Activated T-helper 1 cell treated with Interleukin-2 at 50 U/mL for 16 hours (primary cell): ENCODE measurements around the gene CCNK.

Experiments
- DNase-seq: peaks from one replicate; pipeline ENCODE4 v3.0.0-alpha.2; 2020; ENCODE audit warnings: low read depth

CCNK gene

DNA sequence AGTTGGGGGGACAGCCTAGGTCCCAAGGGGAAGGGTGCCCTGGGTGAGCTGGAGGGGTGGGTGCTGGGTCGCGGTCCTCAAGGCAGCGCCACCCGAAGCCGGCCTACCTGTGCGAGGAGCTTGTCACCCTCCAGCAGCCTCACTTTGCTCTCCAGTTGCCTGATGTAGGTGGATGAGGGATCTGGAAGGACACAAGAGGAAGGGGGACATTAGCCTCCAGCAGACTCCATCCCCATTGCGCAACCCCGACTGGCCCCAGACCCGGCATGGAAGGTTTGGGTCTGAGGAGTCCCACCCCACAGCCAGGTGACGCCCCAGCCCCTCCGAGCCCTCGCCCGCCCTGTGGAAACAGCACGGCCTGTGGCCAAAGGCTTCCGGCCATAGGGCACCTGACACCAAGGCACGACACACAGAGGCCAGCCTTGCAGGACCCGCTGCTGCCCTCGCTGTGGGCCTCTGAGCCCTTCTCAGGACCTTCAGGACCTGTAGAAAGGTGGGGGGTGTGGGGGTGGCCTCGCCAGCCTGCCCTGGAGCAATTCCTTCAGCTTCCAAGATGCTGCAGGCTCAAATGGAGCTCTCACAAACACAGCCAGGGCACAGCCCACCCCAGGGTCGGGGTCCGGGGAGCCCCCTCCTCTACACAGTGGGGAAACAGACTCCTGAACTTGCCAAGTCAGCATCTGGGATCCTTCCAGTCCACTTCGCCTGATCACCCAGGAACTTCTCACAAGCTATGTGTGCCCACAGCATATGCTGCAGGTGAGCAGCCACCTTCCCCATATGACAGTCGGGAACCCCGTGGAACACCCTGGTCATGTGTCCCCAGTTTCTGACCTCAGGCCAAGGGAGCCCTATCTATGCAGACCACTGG, 54.9 kb downstream of the CCNK start:
- DNase-seq: no peak

DNA sequence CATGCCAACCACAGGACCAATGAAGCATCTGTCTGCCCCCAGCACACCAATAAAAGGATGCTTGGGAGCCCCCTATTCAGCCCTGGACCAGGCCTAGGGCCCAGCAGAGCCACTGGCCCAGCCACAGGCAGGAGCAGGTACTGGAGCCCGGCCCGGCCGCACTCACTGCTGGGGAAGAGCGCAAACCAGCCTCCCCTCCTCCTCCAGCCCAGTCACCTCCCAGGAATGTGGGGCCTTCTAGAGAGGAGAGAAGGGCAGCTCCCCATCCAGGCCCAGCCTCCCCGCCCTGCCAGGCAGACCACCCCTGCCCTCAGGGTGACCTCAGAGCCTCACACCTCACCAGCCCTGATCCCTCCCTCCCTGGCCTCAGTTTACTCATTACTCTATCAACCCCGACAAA, 56.2 kb downstream of the CCNK start:
- no peak for DNase-seq

GRCh38 chr14:99538275-99538674, 57.1 kb downstream of the CCNK start:
- DNase-seq: no peak

DNA sequence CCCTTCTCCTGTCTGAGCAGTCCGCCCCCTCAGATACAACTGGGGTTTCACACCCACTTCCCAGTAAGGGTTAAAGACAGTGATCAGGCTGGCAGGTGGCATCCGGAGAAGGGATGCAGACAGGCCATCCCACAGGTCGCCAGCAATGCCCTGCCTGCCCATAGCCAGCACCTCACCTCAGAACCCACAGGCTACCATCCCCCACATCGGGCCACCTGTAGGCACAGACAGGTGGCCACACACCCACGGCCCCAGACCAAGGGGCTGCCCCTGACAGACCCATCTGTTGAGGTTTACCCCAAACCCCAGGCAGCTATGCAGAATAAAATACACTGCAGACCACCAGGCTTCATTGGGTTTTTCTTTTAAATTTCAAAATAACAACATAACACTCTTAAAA, 57.5 kb downstream of the CCNK start:
- no peak for DNase-seq

DNA sequence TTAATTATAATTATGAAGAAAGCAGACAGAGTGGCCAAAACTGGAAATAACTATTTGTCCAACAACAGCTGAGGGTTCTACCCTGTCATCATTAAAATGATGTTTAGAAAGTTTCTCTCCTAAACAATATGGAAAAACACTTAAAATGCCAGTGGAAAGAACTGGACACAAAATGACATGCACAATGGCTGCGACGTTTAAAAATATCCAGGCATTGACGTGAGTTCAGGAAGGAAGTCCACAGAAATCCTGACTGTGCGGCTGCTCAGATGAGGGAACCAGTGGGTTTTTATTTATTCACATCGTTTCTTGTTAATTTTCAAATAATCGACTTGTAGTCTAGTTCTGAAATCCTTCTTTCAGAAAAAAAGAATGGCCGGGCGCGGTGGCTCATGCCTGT, 58.3 kb downstream of the CCNK start:
- no peak for DNase-seq

DNA sequence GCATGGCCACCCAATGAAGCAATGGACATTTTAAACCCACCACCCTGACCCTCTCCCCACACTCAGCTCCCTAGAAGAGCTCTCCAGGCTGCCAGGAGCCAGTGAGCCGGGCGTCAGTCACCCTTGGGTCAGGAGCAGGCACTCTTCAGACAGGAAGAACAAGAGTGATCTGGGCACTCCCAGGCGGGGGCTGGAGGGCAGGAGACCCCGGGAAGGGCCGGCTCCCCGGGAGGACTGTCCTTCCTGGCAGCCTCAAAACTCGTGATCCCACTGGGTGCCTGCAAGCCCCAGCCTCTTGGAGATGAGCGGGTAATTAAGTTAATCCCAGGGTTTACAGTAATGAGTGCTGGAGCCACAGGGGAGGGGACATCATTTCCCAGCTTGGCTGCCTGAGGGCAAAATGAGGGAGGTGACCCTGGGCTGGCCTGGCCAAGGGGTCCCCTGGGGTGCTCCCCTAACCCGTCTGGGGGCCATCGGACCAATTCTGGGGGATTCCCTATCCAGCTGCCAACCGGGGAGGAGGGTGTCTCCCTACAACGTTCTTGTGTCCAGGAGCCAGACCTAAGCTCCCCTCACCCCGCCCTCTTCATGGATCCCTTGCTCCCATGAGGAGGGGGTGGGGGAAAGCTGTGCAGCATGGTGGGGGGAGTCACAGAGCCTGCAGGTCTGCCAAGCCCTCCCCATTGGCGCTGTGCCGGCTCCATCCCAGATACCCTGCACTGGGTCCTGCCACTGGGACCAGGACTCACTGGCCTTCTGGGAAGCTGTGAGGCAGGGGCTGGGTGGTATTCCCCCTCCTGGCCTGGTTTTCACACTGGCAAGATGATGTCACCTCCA, 59.2 kb downstream of the CCNK start:
- no peak for DNase-seq

DNA sequence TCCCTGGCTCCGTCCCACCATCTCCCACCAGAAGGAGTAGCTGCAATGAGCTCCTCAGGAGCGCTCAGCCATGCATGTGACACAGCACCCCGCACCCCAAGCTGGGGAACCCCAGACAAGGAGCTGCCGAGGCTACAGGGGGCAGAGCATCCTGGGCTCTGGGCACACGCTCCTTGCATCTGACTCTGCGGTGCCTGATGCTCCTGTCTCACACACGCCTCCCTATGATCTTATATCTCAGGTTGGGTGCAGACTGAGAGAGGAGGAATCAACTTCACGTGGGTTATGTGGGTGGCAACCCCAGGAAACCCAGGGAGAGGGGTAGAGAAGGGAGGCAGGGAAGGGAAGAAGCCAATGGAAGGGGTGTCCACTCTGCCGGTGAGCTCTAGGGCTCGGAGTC, 60.0 kb downstream of the CCNK start:
- no peak for DNase-seq

DNA sequence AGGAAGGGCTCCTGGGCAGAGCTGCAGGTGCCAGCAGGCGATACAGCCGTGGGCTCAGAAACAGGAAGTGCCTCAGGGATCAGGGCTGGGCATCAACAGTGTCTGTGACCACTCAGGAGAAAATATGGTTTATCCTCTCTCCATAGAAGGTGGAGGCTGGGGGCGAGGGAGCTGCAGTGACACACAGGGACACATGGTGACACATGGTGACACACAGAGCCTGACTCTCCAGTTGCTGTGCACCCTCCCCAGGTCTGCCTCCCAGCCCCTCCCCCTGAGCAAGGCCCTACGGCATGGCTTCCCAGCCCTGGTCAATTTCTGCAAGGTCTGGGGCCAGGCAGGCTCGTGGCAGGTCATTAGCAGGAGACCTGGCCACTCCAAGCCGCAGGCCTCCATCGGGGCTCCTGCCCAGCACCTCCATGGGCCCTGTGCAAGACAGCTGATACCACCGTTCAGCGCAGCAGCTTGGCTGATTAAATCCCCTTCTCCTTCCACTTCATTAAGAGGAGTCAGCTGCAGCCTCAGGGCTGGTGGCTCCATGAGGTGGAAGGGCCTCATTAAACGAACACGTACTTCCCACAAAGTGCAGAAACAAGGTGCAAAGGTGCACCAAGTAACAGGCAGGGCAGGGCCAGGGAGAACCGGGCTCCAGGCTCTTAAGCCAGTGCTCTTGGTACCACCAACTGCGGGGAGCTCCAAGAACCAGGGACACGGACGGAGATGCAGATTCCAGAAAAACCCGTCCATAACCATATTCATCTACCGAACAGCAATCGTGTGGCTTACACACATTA, 60.7 kb downstream of the CCNK start:
- no peak for DNase-seq

DNA sequence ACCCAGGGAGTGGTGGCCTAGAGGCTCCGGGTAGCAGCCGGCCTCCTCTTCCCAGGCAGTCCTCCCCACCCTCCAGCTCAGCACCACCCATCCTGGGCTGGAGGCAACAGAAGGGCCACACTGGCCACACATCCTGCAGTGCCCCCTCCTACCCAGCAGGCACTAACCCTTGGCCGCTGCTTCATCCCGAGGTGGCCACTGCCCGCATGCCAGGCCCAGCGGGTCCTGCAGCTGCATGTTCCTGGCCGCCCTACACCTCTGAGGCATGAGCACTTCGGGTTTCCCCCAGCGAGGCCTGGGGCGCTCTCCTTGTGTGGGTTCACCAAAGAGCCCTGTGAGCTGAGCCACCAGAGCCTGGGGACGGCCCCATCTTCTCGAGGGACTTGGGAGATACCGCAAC, 61.4 kb downstream of the CCNK start:
- no peak for DNase-seq

DNA sequence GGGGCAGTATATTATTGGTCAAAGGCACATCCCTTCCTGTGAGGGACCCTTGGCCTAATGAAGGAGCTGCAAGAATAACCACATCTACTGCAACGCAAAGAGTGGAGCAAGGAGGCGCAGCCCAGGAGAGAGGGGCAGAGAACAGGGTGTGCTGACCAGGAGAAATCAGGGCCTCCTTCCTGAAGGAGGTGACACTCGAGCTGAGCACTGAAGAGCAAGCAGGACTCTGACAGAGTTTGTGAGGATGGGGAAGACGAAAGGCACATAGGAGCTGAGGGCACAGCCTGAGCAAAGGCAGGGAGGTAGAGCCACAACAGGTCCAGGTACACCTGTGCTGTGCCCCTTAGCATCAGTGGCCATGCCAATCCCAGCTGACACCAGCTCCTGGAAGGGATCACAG, 62.2 kb downstream of the CCNK start:
- DNase-seq: no peak

- DNase-seq: no peak
Measured at GRCh38 chr14:99543985-99544384, 62.8 kb downstream of the CCNK start.

DNA sequence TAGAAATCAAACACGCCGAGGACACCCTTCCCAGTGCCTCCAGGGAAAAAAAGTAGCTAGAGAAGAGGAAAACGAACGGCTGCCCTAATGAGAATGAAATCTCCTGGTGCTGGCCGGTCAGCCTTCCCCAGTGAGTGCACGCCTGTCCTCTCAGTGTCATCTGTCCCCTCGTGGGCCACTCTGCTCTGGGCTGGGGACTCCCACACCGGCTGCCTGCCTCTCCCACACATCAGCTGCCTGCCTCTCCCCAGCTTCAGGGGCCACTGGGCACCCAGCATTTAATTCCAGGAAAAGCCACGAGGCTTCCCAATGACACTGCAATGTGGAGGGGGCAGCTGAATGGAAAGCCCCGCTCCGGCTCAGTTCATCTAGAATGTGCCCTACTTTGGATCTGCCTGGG, 63.8 kb downstream of the CCNK start:
- DNase-seq: no peak

- DNase-seq: no peak
Measured at GRCh38 chr14:99545586-99545985, 64.4 kb downstream of the CCNK start.

- no peak for DNase-seq
Measured at GRCh38 chr14:99546234-99546879, 65.1 kb downstream of the CCNK start.

GRCh38 chr14:99548255-99548654, 67.0 kb downstream of the CCNK start:
- no peak for DNase-seq

DNA sequence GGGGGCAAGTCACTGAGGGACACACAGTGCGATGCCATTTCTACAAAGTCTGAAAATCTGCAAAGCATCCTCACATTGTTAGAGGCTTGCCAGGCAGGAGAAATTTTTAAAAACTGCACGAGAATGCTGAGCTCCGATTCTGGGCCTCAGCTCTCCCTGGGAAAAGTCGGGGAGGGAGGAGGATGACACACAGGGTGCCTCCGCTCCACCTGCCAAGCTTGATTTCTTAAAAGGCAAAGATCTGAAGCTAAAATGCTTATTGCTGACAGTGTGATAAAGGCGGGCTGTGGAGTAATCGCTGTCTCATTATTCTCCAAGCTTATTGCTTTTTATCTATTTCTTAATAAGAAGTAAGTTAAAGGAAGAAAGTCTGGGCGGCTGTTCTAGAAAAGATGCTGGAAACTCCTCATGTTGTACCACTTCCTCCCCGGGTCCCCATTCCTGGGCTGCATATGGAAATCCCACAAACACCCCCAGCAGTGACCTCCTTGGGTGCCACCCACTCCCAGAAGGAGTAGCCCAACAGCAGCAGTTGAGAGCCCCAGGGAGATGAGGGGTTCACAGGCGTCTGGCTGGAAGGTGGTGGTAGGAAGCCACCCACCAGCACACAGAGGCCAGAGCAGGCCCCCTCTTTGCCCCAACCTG, 67.8 kb downstream of the CCNK start:
- DNase-seq: no peak

DNA sequence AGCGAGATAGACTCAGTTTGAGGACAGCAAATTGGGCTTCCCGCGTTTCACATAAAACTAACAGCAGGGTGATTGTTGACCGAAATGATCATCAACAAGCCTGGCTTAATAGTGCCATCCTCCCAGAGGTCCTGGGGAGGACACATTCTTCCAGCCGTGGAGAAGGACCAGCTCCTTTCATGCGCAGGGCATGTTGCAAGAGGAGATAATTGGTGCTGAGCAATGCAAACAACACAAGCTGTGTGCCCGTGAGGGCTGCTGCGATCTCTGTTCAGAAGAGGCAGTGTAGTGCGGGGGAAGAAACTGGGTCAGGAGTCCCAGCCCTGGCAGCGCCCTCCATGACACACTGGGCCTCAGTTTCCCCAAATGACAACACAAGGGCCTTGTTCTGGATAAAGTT, 68.5 kb downstream of the CCNK start:
- no peak for DNase-seq

GRCh38 chr14:99550387-99550992, 69.3 kb downstream of the CCNK start:
- no peak for DNase-seq

GRCh38 chr14:99551034-99551922, 70.1 kb downstream of the CCNK start:
- DNase-seq: no peak

- DNase-seq: no peak
Measured at GRCh38 chr14:99552021-99552553, 70.9 kb downstream of the CCNK start.
